CD4-positive, alpha-beta T cell treated with Interferon gamma for 1 hour (primary cell): ENCODE measurements around the gene SEPTIN6.

Experiments
- DNase-seq: peaks from one replicate; pipeline ENCODE4 v3.0.0-alpha.2; 2020

Gene SEPTIN6

GRCh38 chrX:119693040-119693995 is at the start of gene SEPTIN6:
TSS of gene SEPTIN6 (minus strand) at chrX:119693168. CDS start at chrX:119693105, 63 bp downstream.
- peak; percentile 88 for DNase-seq

- no peak for DNase-seq
Observed at GRCh38 chrX:119738742-119739141, 45.8 kb upstream of the SEPTIN6 start.

GRCh38 chrX:119736206-119736764 is 43.3 kb upstream of the SEPTIN6 start:
- no peak for DNase-seq

GRCh38 chrX:119735467-119735866 is 42.5 kb upstream of the SEPTIN6 start:
- DNase-seq: no peak

GRCh38 chrX:119734897-119735339 is 42.0 kb upstream of the SEPTIN6 start:
- no peak for DNase-seq

- DNase-seq: peak; percentile 65
Observed at GRCh38 chrX:119729408-119730201, 36.6 kb upstream of the SEPTIN6 start.

GRCh38 chrX:119728487-119728886 is 35.5 kb upstream of the SEPTIN6 start:
- no peak for DNase-seq

- no peak for DNase-seq
Observed at GRCh38 chrX:119726900-119727555, 34.1 kb upstream of the SEPTIN6 start.

GRCh38 chrX:119721926-119722325 is 29.0 kb upstream of the SEPTIN6 start:
- DNase-seq: no peak

- DNase-seq: no peak
Observed at GRCh38 chrX:119721487-119721886, 28.5 kb upstream of the SEPTIN6 start.

GRCh38 chrX:119709630-119710029 is 16.7 kb upstream of the SEPTIN6 start:
- DNase-seq: no peak

- DNase-seq: no peak
Observed at GRCh38 chrX:119708936-119709335, 16.0 kb upstream of the SEPTIN6 start.

GRCh38 chrX:119706616-119707015 is 13.6 kb upstream of the SEPTIN6 start:
- no peak for DNase-seq

- DNase-seq: no peak
Observed at GRCh38 chrX:119698845-119699244, 5.9 kb upstream of the SEPTIN6 start.

- DNase-seq: no peak
Observed at GRCh38 chrX:119696251-119696890, 3.4 kb upstream of the SEPTIN6 start.

- DNase-seq: no peak
Observed at GRCh38 chrX:119695535-119696050, 2.6 kb upstream of the SEPTIN6 start.

- DNase-seq: no peak
Observed at GRCh38 chrX:119694601-119695534, 1.9 kb upstream of the SEPTIN6 start.

GRCh38 chrX:119693996-119694451 is 1.1 kb upstream of the SEPTIN6 start:
- DNase-seq: no peak

GRCh38 chrX:119692191-119693039 is 553 bp downstream of the SEPTIN6 start:
- DNase-seq: peak; percentile 67
